NK-92 (cell line): ENCODE results near the gene ZNF462.

Experiments used
- DNase-seq: peaks from one replicate; lab custom pipeline; 2025; ENCODE audit not compliant: unreplicated experiment; lab: John Stamatoyannopoulos, UW

The ZNF462 gene

DNA sequence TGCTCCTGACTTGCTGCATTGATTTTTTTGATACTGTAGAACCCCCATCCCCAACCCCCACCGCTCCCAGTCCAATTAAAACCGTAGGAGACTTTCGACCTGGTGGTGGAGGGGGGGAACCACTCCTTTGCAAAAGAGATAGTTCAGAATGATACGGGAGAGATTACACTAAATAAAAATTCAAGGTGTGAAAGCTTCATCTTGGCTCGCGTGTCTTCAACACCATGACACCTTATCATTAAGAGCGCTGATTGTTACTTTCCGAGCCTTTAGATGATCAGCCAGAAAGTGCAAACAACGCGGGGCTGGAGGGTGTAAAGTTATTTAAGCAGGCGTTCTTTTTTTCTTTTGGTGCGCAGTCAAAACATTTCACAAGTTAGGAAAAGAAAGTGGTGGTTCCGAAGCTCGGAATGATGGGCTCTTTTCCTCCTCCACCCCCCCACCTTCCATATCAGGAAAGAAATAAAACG, 1.3 kb upstream of the ZNF462 start:
- no peak for DNase-seq

DNA sequence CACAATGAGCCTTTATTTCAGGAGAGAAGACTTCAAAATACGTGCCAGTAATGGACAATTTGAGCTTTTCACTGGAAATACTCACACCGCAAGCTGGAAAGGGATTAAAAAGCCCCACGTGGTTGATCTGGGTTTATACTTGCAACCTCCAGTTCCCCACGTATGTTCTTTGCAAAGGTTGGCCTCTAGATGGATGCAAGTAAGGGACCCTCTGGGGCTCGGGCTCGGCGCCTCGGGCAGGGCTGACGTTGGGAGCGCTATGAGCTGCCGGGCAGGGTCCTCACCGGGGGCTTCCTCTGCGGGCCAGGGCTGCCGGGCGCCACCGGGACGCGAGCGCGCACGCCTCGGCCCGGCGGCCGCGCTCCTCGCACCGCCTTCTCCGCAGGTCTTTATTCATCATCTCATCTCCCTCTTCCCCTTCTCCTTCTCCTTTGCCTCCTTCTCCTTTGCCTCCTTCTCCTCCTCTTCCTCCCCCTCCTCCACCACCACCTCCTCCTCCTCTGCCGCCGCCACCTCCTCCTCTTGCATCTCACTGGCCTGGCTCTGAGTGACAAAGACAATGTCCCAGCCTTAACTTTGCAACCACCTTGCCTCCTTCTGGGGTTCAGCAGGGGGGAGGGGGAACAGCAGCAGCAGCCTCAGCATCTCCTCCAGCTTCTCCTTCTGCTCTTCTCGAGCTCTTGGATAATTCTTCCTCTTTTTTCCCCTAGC, 701 bp upstream of the ZNF462 start:
- DNase-seq = no peak

DNA sequence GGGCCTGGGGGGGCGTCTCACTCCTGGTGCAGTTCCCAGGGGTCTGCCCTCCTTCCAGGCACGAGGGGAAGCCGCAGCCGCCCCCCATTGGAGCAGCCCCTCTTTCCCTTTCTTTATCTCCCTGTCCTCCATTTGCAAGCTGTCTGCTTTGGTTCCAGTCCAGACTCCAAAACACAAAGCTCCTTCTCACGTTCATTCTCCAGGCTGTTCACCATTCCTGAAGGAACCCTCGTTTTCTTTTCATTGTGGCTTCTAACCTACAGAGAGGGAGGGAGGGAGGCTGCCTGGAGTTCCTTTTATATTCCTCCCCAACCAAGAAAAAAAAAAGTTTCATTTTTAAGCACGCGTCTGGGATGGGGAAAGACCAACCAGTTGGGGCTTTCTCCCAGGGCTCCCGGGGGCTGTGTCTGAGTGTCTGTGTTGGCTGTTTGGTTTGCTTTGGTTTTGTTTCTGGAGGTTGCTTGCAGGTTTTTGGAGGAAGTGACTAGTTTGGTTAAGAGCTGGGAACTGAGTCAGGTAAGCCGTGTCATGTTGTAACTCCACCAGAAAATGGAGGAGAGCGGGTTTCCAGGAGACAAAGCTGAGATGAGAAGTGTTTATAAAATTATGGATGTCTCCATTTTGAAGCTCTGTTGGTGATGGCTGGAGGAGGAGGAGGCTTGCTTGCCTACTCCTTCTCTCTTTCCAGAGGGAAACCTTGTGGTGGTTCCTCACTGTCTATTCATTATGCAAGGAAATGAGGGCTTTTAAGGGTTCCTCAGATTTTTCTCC, 1.6 kb downstream of the ZNF462 start:
- no peak for DNase-seq

DNA sequence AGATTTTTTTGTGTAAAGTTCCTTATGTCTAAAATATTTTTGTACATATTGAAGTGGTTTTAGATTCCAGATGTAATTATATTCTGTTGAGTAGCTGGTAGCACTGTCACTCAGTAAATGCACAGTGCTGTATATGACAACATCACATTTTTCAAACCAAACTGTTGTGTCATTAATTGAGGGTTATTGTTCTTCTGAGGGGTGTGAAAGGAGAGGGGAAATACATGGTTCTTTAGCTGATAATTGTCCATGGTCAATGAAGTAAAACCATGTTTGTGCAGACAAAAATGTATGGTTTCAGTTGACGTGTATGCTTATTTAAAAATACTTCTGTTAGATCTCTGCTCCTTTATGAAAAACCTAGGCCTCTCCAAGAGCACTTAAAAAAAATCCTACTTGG, 3.3 kb downstream of the ZNF462 start:
- DNase-seq = no peak

DNA sequence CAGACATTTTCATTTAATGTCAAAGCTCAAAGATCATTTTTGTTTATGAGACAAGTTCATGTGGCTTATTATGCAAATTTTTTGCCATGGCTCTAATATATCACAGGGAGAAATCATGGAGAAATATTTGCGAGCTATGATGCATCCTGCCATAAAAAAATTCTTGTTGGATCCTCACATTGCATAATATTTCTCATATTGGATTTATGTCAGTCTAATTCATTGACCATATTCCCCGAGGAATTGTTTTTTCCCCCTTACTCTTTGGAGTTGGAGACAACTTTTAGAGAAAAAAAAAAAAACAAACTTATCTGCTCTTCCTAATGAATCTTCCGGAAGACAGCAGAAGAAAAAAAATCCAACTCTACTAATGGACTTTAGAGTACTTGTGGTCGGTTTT, 4.3 kb downstream of the ZNF462 start:
- DNase-seq = no peak

DNA sequence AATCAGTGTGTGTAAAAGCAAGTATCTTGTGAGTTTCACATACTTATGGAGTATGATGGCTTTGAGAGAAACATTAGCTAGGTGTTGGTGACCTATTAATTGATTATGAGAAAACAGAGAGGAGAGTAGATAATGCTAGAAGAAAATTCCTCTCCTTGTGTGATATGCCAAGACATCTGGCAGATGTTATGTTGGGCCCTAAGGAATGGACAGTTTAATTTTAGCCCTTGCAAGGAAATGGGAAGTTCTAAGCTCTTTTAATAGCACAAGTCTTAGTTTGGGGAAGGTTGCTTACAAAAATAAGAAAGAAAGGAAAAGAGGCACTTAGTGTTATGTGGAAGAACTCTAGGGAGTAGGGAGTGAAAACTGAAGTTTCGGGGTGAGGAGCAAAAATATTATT, 5.1 kb downstream of the ZNF462 start:
- no peak for DNase-seq

DNA sequence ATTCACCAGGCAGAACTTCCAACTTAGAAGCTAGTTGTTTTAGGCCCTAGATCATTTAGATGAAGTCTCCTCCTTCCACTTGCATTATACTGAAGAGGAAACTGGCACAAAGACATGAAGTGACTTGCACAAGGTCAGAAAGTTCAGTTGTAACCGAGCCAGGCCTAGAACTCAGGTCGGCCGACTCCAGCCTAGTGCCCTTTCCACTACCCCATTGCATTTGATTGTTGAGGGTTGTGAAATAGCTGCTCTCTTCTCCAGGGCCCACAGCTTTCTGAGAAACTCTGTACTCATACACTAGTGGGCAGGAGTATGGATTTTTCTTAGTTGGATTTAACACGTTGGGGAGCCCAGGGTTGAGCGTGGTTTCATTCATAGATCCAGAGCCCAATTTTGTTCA, 5.6 kb downstream of the ZNF462 start:
- no peak for DNase-seq

DNA sequence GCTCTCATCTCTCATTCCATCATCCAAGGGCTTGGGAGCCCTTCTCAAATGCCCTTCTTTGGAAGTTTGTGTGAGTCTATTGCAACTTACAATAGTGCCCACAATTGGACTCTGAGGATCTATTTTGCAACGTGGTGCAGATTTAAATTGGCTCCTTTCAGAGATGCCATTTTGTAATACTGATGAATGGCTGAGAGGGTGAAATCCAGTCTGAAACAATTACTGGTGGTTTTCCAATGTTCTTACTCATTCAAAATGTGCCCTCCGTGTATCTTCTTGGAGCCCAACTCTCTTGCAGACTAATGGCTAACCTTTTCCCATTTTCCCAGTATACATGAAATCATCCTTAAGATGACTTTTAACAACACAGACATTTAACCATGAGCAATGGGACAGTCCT, 6.1 kb downstream of the ZNF462 start:
- no peak for DNase-seq

DNA sequence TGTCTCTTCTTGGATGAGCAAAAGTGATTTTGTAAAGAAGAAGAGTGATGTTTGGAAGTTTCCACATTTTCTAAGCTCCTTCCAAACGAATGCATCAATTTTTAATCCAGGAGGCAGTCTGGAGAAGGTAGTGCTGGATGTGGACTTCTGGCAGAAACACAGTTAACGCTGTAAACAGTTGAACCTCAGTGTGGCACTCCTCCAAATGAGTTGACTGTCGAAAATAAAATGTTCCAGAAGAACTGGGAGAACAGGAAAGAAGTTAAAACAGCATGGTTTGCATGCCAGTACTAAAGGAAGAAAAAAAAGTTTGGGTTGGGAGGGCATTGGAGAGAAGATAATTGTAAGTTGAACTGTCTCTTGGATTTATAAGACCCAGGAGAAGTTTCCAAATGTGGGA, 6.5 kb downstream of the ZNF462 start:
- DNase-seq = no peak

DNA sequence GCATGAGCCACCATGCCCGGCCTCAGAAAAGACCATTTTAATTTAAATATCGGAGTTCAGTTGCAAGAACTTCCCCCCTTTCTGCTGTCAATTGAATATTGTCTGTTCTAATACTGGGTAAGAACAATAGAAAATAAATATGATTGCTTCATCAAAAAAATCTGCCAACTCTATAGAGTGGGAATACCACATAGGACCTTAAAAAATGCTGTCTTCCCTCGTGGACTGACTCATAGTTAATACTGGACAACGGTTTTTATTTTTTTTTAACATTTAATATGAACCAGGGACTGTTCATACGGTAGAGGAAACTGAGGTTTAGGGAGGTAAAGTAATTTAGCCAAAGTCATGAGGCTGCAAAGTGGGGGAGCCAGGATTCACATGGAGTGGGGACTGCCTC, 9.7 kb downstream of the ZNF462 start:
- no peak for DNase-seq

DNA sequence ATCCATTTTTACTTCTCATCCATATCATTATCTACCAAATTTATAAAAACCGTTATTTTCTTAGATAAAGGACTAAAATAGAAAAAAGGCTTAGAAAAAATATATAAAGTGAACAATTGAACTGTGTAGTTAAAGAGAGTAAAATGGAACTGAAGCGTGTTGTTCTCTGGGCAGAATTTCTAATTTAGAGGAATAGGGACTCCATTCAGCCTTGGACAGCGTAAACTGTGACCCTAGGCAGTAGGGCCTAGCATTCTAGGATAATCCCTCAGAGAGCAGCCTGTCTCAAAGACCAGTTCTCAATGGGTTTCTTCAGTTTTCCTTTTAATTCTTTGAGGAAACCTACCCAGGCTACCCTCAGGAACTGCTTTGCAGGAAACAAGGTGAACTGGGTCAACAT, 11.1 kb downstream of the ZNF462 start:
- DNase-seq = no peak

DNA sequence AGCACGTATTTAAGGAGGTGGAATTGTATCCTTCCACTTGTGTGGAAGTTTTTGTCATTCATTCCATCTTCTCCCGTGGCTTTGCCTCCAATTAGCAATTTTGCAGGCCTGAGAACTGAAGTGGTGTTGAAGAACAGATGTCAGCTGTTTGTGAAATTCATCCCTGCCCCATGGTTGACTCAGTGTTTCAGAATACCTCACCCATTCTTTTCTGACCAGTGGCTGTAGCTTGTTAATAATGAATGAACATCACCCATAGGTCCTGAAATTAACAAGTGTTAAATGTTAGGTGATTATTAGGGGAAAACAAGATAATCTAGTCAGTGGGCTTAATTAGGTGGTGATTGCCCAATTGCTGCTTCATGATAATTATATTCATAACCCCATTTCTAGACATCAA, 11.7 kb downstream of the ZNF462 start:
- DNase-seq = no peak

DNA sequence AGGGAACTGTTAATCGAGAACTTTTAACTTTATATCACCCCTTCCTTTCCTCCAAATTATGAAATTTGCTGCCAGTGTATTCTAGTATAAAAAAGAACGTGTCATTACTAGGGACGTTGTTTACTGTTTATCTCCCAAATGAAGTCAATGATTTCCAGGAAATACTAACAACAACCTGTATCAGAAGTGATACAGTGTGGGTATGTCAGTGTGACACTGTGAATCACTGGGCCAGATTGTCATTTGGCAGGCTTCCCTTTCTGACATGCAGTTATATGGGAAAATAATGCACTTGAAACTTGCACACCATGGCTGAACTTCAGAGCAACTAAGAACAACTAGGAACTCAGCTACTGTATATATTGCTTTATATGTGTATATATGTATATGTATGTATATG, 12.6 kb downstream of the ZNF462 start:
- no peak for DNase-seq

DNA sequence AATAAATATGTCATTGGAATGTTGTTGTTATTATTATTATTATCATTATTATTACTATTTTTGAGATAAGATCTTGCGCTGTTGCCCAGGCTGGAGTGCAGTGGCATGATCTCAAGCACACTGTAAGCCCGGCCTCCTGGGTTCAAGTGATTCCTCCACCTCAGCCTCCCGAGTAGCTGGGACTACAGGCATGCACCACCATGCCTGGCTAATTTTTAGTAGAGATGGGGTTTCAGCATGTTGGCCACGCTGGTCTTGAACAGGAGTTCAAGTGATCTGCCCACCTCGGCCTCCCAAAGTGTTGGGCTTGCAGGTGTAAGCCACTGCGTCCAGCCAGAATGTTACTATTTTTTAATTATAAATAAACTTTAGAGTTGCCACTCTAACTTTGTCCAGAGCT, 14.4 kb downstream of the ZNF462 start:
- DNase-seq = no peak

DNA sequence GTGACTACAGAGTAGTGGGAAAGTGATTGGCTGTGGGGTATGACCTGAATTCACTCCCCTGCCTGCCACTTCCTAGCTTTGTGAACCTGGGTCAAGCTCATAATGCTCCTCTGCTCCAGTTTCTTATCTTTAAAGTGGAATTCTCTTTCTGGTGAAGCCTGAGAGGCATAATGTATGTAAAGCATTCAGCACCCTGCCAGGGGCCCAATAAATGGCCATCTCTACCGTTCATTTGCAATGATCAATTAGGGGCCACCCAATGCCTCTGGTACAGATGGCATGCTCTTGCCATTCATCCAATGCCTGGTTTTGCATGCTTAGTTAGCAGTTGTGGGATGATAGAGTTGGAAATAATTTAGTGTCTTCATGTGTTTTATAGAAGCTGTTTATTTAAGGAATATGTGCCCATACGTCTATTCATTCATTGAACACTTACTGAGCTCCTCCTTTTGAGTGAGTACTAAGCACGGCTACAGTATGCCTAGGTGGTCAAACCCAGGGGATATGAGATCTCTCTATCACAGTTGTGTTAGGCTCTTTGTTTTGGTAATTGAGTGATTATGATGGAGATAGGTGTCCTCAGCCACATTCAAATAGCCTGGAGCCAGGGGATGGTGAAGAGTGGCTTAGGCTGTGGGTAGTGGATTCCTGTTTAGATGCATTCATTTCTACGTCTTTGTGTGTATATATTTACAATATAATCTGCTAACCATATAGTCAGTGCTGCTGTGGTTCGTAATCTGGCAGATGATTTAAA, 15.3 kb downstream of the ZNF462 start:
- DNase-seq = no peak

DNA sequence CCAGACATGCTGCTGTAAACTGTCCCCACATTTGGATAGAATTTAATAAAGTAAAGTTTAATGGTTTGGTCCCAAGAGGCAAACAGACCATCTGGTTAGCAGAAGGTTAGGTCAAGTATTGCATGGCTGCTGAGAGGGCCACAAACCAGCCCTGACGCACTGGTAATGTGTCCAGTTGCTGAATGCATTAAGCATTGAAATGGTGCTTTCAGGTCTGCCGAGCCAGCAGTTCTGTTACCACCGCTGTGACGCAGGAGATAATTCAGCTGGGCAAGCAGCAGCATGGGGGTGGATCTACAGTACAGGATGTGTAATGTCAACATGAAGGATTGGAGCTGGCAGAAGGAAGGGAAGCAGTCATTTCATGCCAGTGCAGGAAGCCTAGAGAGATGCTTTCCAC, 16.0 kb downstream of the ZNF462 start:
- DNase-seq = no peak

DNA sequence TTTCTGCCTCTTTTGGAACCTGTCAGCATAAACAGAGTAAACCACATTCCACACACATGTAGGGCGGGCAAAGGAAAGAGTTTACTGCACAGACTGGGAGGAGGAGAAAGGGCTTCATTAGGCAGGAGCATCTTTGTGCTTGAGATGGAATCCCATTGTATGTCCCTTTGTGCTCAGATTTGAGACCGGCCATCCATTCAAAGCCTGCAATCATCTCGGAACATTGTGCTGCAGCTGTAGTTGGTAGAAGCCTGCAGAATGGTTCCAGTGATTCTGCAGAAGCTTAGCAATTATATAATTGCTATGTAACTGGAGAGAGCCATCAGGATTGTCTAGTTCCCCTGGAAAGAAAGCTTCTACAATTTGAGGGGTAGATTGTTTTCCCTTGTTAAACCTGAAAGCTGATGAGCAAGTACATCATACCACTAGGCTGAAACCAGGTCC, 16.5 kb downstream of the ZNF462 start:
- no peak for DNase-seq

DNA sequence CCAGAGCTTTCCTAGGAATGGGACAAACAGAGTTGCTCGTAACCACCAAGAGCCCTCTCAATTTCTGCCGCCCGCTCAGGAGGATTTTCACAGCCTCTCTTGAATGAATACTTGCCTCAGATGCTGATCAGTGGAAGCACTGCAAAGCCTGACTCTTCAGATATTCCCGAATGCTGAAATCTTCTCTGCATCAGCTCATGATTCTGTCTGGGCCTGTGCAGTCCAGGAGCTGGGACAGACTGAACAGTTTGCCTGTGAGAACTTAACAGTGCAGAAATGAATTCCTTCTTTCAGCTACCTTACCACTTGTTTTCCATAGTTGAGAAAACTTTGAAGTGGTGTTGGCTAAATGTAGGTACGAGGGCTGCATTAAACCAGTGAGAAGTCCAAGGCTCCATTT, 17.1 kb downstream of the ZNF462 start:
- no peak for DNase-seq

DNA sequence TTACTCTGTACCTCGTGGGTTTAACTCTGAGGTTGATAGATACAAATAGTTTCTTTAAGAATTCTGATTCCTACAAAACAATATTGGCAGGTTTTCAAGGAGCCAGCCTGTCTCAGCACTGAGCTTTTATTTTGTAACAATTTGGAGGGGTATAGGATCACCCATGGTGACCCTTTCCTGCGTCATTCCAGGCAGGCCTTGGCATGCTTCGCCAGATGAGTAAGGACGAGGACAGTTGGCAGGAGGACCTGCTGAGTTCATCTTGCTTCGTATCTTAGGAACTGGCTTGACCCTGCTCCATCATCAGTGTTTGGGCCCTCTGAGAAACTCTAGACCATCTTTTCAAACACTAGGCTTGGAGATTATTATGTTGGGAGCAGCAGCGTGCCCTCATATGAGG, 17.9 kb downstream of the ZNF462 start:
- DNase-seq = no peak

DNA sequence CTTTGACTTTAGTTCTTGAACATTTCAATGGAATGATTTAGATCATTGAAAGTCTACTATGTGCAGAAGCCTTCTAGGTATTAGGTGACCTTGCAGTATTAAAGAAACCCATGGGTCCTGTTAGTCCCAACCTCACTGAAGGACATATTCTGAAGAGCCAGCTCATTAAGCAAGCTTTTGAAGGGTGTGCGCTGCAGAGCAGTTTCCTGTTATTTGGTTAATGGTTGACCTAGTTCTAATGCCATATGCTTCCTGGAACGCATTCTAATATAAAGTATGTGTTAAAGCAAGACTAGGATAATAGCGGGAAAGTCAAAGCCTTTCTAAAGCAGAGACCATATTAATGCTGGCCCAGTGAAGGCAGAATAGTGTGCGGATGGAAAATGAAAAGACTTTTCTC, 20.1 kb downstream of the ZNF462 start:
- no peak for DNase-seq

DNA sequence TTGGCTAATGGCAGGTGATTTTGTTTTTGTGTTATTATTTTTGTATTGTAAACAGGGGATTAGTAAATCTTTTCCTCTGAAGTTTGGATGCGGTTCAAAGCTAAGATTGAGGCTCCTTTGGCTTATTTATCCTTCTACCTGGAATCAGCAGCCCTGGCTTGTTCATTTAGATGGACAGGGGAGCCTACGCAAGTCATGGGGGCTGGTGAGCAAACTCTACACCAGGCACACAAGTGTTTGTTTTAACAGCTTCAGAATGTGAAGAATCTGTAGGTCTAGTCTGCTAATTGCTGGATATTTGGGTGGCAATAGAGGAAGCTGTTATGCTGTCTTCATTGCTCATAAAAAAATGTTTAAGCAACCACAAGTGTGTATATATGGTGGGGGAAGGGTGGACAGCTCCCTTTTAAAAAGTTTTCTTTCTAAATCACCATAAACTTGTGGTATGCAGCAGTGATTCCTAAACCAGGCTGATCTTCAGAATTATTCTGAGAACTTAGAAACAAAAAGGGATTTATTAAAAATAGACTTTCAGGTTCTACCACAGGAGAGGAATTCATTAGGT, 20.7 kb downstream of the ZNF462 start:
- no peak for DNase-seq

DNA sequence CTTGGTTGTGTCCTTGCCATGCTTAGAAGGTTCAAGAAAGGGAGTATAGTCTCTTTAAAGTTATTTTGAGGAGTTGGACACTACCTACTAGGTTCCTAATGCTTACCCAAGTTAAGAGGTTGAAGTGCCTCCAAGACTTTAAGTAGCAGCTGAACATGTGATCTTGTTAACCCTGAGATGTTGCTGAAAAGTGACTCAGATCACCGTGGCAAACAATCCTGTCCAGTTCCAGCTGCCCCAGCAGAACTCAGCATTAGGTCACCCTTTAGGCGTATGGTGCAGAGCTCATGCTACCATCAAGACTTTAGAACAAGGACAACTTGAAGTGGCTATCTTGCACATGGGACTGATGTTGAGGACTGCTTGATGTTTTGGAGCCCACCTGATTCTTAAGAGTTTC, 22.5 kb downstream of the ZNF462 start:
- DNase-seq = no peak
